Muscle of leg (tissue), 11 donors: Measurements from ENCODE around the gene CHCHD6. TPM values are rescaled to one million over a fixed set of nuclear protein-coding genes. Genes with fewer than 3 reads are reported as not detected.
A peak's percentile ranks its signal among the peaks of the same experiment; 100 is the strongest.

Source experiments
- DNase-seq: peaks from one replicate; pipeline ENCODE4 v3.0.0; 2013
- H3K27ac ChIP-seq: one replicate; pipeline ENCODE4 v1.5.1; 2013; ENCODE audit warnings: mild to moderate bottlenecking, low read length, control low read depth
- H3K27me3 ChIP-seq: one replicate; pipeline ENCODE4 v1.6.1; 2013; ENCODE audit warnings: low read length; ENCODE audit not compliant: control insufficient read depth, insufficient read depth
- H3K36me3 ChIP-seq: one replicate; pipeline ENCODE4 v1.6.1; 2013; ENCODE audit warnings: low read length; ENCODE audit not compliant: control insufficient read depth, insufficient read depth
- H3K4me1 ChIP-seq: one replicate; pipeline ENCODE4 v1.6.1; 2013; ENCODE audit warnings: low read length; ENCODE audit not compliant: control insufficient read depth, insufficient read depth
- H3K4me3 ChIP-seq: one replicate; pipeline ENCODE4 v1.5.1; 2013; ENCODE audit warnings: low read length, control low read depth
- H3K9me3 ChIP-seq: replicated peaks from 2 replicates; pipeline ENCODE4 v1.6.1; 2013; ENCODE audit warnings: low read depth, low read length; ENCODE audit not compliant: control insufficient read depth
- WGBS: methylation state at CpG from one replicate; pipeline ENCODE4 v1.1.5; 2013; ENCODE audit warnings: missing lambda C conversion rate; ENCODE audit not compliant: insufficient coverage; 5-methylcytosine and 5-hydroxymethylcytosine counted together
- polyA plus RNA-seq, 8 donors: library from polyadenylated mRNA; unstranded; fragments of 120-200 nt; gene quantifications; one replicate each; pipeline versions ENCODE4 v1.2.1 to v1.2.3, GENCODE V29; 2013; ENCODE audit warnings: inconsistent platforms in 1 of 8, low replicate concordance in 1 of 8; ENCODE audit not compliant: insufficient read length in 8 of 8, insufficient read depth in 1 of 8
- total RNA-seq: library from RNA; stranded (reverse); fragments of 120-200 nt; gene quantifications from one replicate; pipeline ENCODE4 v1.2.4, GENCODE V29; 2013

CHCHD6 gene
- total and polyA plus RNA-seq, 9 donors: 7.3 to 11.8 (median 8.7) TPM

DNA sequence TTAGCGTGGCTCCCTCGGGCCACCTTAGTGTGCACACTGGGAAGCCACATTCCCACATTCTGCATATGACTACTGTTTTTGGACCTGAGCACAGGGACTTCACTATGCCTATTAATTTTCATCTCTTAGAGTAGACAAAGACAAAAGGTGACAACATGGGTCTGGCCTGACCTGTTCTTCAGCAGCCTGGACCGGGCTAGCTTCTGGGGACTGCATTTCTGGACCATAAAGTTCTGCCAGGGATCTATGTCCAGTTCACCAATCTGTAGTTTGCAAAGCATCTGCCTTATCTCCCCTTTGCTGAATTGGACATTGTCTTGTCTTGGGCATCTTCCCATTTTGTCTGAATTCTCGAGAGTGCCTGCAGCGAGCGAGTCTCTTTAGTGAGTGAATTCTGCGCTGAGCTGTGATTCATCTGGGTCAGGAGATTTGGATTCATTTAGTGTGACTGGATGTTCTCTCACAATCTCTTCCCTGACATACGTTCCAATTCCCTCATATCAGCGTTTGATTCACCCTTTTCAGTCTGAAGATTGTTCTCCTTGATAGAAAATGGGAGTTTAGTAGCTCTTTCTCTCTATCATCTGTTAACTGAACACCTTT lies 166.7 kb downstream of the CHCHD6 start:
- H3K27ac ChIP-seq: no peak overlapping the region

GRCh38 chr3:126872701-126873342 lies 168.8 kb downstream of the CHCHD6 start:
- Histone ChIP-seq H3K27ac (no peak overlapping the region), H3K4me1 (no peaks in the 10 kb centered on the region), H3K27me3 (no peaks in the 10 kb centered on the region), H3K4me3 (no peak overlapping the region), H3K9me3 (no peaks in the 10 kb centered on the region), H3K36me3 (no peaks in the 10 kb centered on the region)
- 80% methylated on average over 4 of the region's 10 CpGs for WGBS
- DNase-seq: no peak

More for the DNA sequence above, 166.7 kb downstream of the CHCHD6 start:
- no peaks in the 10 kb centered on the region for H3K9me3 ChIP-seq
- no peak overlapping the region for H3K4me3 ChIP-seq
- no peaks in the 10 kb centered on the region for H3K4me1 ChIP-seq
- no peaks in the 10 kb centered on the region for H3K27me3 ChIP-seq
- WGBS: 100% methylated on average over 1 of the region's 9 CpGs
- peak; percentile 35 for DNase-seq
- H3K36me3 ChIP-seq: no peaks in the 10 kb centered on the region

DNA sequence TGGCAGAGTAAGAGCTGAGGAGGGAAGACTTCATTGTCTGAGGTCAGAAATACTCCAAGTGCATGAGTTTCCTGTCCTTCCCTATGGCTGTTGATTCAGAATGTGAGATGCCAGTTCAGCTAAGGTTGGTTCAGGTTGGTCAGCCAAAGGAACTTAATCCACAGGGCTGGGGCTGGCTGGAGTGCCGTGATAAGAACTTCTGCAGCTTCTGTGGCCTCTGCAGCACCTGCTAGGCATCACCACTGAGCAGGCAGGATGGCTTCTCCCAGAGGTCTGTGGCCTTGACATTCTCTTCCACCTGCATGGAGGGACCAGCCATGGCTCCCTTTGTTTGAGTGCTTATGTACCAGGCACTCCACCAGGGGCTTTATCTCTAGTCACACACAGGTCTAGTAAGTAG lies 169.4 kb downstream of the CHCHD6 start:
- WGBS: 100% methylated on average over 1 of the region's 1 CpG
- DNase-seq: no peak
- no peak overlapping the region for H3K27ac ChIP-seq
- H3K9me3 ChIP-seq: no peaks in the 10 kb centered on the region
- H3K27me3 ChIP-seq: no peaks in the 10 kb centered on the region
- no peaks in the 10 kb centered on the region for H3K4me1 ChIP-seq
- no peak overlapping the region for H3K4me3 ChIP-seq
- no peaks in the 10 kb centered on the region for H3K36me3 ChIP-seq

GRCh38 chr3:126878664-126879063 lies 174.6 kb downstream of the CHCHD6 start:
- Histone ChIP-seq H3K27me3 (no peaks in the 10 kb centered on the region), H3K9me3 (no peaks in the 10 kb centered on the region), H3K4me1 (no peaks in the 10 kb centered on the region), H3K4me3 (no peak overlapping the region), H3K36me3 (no peaks in the 10 kb centered on the region), H3K27ac (no peak overlapping the region)
- 77% methylated on average over 2 of the region's 3 CpGs for WGBS
- no peak for DNase-seq

GRCh38 chr3:126880901-126881300 lies 176.9 kb downstream of the CHCHD6 start:
- DNase-seq: no peak
- no peaks in the 10 kb centered on the region for H3K27me3 ChIP-seq
- no peak overlapping the region for H3K4me3 ChIP-seq
- H3K9me3 ChIP-seq: no peaks in the 10 kb centered on the region
- 59% methylated on average over 3 of the region's 3 CpGs for WGBS
- H3K36me3 ChIP-seq: no peaks in the 10 kb centered on the region
- H3K27ac ChIP-seq: no peak overlapping the region
- no peaks in the 10 kb centered on the region for H3K4me1 ChIP-seq

DNA sequence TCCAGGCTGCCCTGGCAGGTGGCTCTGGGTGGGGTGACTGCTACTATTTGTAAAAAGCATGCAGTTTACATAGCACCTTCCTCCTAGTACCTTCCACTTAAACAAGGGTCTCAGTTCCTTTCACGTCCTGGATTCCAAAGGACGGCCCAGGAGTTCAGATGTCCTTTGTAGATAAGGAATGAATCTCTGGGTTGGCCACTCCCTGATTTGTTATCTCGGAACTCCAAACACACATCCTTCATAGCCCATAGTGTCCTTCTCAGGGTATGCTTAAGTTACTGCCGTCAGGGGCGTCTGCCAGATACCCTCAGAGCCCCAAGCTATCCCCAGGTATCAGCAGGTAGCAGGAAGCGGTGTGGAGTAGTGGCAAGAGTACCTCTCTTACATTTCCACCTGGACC lies 177.8 kb downstream of the CHCHD6 start:
- Histone ChIP-seq H3K27ac (no peak overlapping the region), H3K9me3 (no peaks in the 10 kb centered on the region), H3K4me1 (no peaks in the 10 kb centered on the region), H3K36me3 (no peaks in the 10 kb centered on the region), H3K4me3 (no peak overlapping the region), H3K27me3 (no peaks in the 10 kb centered on the region)
- 80% methylated on average over 1 of the region's 6 CpGs for WGBS
- no peak for DNase-seq

- no peak overlapping the region for H3K27ac ChIP-seq
- no peaks in the 10 kb centered on the region for H3K9me3 ChIP-seq
- H3K4me1 ChIP-seq: no peaks in the 10 kb centered on the region
- 88% methylated on average over 7 of the region's 7 CpGs for WGBS
- H3K4me3 ChIP-seq: no peak overlapping the region
- no peaks in the 10 kb centered on the region for H3K36me3 ChIP-seq
- no peak for DNase-seq
- no peaks in the 10 kb centered on the region for H3K27me3 ChIP-seq
These were observed 179.2 kb downstream of the CHCHD6 start for GRCh38 chr3:126883241-126883640.

- no peak overlapping the region for H3K27ac ChIP-seq
- no CpG with 5 or more reads among the region's 1 CpG for WGBS
- H3K4me3 ChIP-seq: no peak overlapping the region
- DNase-seq: no peak
- H3K36me3 ChIP-seq: peaks cover 3% of the 10 kb centered on the region
- no peaks in the 10 kb centered on the region for H3K27me3 ChIP-seq
- no peaks in the 10 kb centered on the region for H3K9me3 ChIP-seq
- H3K4me1 ChIP-seq: no peaks in the 10 kb centered on the region
These were observed 181.4 kb downstream of the CHCHD6 start for GRCh38 chr3:126885425-126885824.

DNA sequence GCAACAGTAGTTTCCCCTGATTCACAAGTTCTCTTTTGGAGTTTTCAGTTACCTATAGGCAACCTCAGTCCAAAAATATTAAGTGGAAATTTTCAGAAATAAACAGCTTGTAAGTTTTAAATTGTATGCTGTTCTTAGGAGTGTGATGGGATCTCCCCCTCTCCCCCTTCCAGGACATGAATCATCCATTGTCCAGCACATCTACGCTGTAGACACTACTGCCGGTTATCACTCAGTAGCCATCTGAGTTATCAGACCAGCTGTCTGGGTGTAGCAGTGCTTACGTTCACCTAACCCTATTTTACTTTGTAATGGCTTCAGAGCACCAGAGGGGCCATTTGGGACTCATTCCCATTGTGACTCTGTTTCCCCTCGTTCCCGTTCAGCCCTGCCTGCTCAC lies 182.2 kb downstream of the CHCHD6 start:
- Histone ChIP-seq H3K9me3 (no peaks in the 10 kb centered on the region), H3K36me3 (peaks cover 3% of the 10 kb centered on the region), H3K27me3 (no peaks in the 10 kb centered on the region), H3K27ac (no peak overlapping the region), H3K4me1 (peaks cover under 1% of the 10 kb centered on the region), H3K4me3 (no peak overlapping the region)
- DNase-seq: no peak
- WGBS: 97% methylated on average over 5 of the region's 5 CpGs

DNA sequence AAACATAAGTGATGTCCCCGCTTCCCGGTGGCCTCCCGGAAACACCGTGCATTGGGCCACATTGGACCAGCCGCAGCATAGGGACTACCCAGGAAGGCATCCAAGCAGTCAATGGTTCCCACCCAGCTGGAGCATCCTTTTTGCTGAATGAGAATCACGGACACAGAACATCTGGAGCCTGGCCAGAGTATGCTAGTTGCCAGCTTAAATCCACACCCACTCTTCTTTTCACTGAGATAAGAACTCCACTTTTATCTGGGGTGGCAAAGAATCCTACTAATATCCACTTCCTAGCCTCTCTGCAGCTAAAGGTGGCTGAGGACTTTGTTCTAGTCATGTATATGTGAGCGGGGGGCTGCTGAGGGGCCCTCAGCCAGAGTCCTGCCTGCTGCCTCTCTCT lies 183.6 kb downstream of the CHCHD6 start:
- DNase-seq: no peak
- Histone ChIP-seq H3K9me3 (no peaks in the 10 kb centered on the region), H3K4me3 (no peak overlapping the region), H3K4me1 (peaks cover 9% of the 10 kb centered on the region), H3K36me3 (peaks cover 3% of the 10 kb centered on the region), H3K27ac (no peak overlapping the region), H3K27me3 (no peaks in the 10 kb centered on the region)
- WGBS: 79% methylated on average over 7 of the region's 7 CpGs
